ENCODE data around the gene APOBR. TPM values are rescaled to one million over a fixed set of nuclear protein-coding genes. Genes with fewer than 3 reads are reported as not detected.
"Not testable (repeated sequence)": the region's sequence is repeated elsewhere in the genome, so short reads cannot be mapped to it uniquely, and the experiment has no call there.

APOBR gene
- 10 to 100 TPM; 49.8 to 96.0 TPM for total RNA-seq
- long read RNA-seq, partial matches to known transcripts = 93 of 100 reads
- long read RNA-seq, other reads (novel, unspliced or antisense) = 7 of 100 reads

- DNase-seq (peak; percentile 73 to 78), ATAC-seq (peak; percentile 51)
- intact Hi-C loops (cut with DNase I, micrococcal nuclease) = no loop called here
These were observed at the start of gene APOBR for GRCh38 chr16:28494121-28494851. Gene APOBR, plus strand, starts transcription at chr16:28494643. Its CDS starts 39 bp downstream, at chr16:28494682.

GRCh38 chr16:28446388-28446787 lies 48.1 kb upstream of the APOBR start:
- intact Hi-C loops (cut with DNase I, micrococcal nuclease); DNase-seq; ATAC-seq: not testable (repeated sequence)

DNA sequence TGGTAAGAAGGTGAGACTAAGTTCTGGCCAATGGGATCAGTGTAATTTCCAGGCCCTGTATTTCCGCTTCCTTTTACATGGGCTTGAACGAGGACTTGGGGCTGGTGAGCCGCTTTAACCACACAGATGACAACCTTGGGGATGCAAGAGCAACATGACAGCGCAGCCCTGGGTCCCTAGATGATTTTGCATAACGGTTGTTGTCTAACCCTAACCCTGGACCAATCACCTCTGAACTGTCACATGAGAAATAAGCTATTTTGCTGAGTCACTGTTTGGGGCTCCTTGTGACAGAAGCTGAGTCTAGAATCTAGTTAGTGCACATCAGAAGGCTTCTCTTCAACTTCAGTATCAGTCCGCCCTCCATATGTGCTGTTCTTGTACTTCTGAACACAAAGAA lies 47.4 kb upstream of the APOBR start:
- intact Hi-C loops (cut with DNase I, micrococcal nuclease); ATAC-seq; DNase-seq: not testable (repeated sequence)

- intact Hi-C loops (cut with DNase I, micrococcal nuclease) = no loop called here
- no peak for ATAC-seq
- no peak for DNase-seq
These were observed 20.7 kb upstream of the APOBR start for GRCh38 chr16:28473714-28474265.

DNA sequence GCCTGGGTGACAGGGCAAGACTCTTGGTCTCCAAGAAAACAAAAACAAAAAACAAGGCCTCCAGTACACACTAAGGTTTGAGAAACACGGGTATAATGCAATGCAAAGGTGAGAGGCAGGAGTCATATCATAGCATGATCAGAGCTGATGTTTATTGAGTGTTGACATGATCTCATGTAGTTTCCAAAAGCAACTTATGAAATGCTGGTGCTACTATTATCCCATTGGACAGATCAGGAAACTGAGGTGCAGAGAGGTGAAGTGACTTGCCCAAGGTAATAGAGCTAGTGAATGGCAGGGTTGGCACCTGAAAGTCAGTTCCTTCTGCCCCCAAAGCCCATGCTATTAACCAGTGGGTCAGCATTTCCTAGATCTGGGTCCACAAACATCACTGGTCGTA lies 19.2 kb upstream of the APOBR start:
- intact Hi-C loops (cut with DNase I, micrococcal nuclease) = no loop called here
- DNase-seq (no peak), ATAC-seq (no peak)

- intact Hi-C loops (cut with DNase I, micrococcal nuclease) = no loop called here
- DNase-seq (peak in 1 of 2 donors; percentile 20), ATAC-seq (no peak)
These were observed 17.0 kb upstream of the APOBR start for GRCh38 chr16:28477311-28477920.

- DNase-seq = peak in 1 of 2 donors; percentile 22
- intact Hi-C loops (cut with DNase I, micrococcal nuclease) = no loop called here
These were observed 15.8 kb upstream of the APOBR start for GRCh38 chr16:28478506-28479180.

GRCh38 chr16:28482026-28482425 lies 12.4 kb upstream of the APOBR start:
- ATAC-seq = no peak

More at GRCh38 chr16:28478506-28479180, 15.8 kb upstream of the APOBR start:
- ATAC-seq = no peak

DNA sequence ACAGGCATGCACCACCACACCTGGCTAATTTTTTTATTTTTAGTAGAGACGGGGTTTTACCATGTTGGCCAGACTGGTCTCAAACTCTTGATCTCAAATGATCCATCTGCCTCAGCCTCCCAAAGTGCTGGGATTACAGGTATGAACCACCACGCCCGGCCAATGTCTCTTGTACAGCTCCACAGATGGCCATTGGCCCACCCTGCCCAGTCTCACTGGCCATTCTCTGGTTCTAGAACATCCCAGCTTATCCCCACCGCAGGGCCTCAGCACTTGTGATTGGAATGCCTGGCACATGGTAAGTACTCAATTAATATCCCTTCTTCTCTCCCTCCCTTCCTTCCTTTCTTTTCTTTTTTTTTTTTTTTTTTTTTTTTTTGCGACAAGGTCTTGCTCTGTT lies 11.1 kb upstream of the APOBR start:
- peak; percentile 20 to 23 for DNase-seq
- ATAC-seq; intact Hi-C loops (cut with DNase I, micrococcal nuclease): not testable (repeated sequence)

More at GRCh38 chr16:28482026-28482425, 12.4 kb upstream of the APOBR start:
- DNase-seq = peak; percentile 20 to 28
- intact Hi-C loops (cut with DNase I, micrococcal nuclease) = no loop called here

- intact Hi-C loops (cut with DNase I, micrococcal nuclease) = no loop called here
- no peak for ATAC-seq
These were observed 8.2 kb upstream of the APOBR start for GRCh38 chr16:28486266-28486665.

GRCh38 chr16:28491230-28491969 lies 3.0 kb upstream of the APOBR start:
- intact Hi-C loops (cut with DNase I, micrococcal nuclease) = no loop called here
- ATAC-seq = peak; percentile 29
- peak; percentile 58 to 61 for DNase-seq

More at GRCh38 chr16:28486266-28486665, 8.2 kb upstream of the APOBR start:
- DNase-seq = no peak

- DNase-seq (peak; percentile 92 to 96), ATAC-seq (peak; percentile 71)
- intact Hi-C loops (cut with DNase I, micrococcal nuclease) = no loop called here
These were observed 2.4 kb upstream of the APOBR start, which contains the start of gene CLN3 for GRCh38 chr16:28491970-28492474. Gene CLN3, minus strand, starts transcription at chr16:28492074. Its CDS starts 315 bp downstream, at chr16:28491759.

- DNase-seq (no peak), ATAC-seq (no peak)
- intact Hi-C loops (cut with DNase I, micrococcal nuclease) = no loop called here
These were observed 1.9 kb upstream of the APOBR start for GRCh38 chr16:28492511-28492910.

- DNase-seq = peak; percentile 66 to 74
These were observed 803 bp downstream of the APOBR start for GRCh38 chr16:28495098-28495793.

DNA sequence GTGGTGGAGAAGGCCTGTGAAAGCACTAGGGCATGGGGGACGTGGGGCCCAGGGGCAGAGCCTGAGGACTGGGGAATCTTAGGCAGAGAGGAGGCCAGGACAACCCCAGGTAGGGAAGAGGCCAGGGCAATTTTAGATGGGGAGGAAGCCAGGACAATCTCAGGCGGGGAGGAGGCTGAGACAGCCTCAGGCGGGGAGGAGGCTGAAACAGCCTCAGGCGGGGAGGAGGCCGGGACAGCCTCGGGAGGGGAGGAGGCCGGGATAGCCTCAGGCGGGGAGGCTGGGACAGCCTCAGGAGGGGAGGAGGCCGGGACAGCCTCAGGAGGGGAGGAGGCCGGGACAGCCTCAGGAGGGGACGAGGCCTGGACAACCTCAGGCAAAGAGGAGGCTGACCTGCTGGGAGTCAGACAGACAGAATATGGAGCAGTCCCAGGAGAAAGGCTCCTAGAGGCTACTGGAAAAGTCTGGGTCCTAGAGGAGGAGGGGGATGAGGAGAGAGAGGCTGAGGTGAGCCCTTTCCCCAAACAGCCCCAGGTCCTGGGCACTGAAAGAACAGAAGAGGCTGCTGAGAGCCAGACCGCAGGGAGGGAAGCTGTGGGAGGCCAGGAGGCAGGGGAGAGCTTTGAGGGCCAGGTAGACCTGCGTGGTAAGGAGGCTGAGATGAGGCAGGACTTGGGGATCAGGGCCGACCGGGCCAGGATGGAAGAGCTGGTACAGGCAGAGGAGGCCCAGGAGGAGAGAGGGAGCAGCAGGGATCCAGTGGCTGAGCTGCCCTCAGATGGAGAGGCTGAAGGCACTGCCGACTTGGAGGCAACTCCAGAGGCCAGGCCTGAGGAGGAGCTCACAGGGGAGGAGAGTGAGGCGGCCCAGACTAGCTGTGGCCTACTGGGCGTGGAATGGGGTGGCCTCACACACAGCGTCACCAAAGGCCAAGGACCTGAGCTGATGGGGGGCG lies 1.6 kb downstream of the APOBR start:
- no peak for DNase-seq
- peak; percentile 16 for ATAC-seq
- intact Hi-C loops (cut with DNase I, micrococcal nuclease) = no loop called here

More at GRCh38 chr16:28495098-28495793, 803 bp downstream of the APOBR start:
- intact Hi-C loops (cut with DNase I, micrococcal nuclease) = no loop called here
- ATAC-seq = peak; percentile 52

- DNase-seq (no peak), ATAC-seq (no peak)
- intact Hi-C loops (cut with DNase I, micrococcal nuclease) = no loop called here
These were observed 2.4 kb downstream of the APOBR start for GRCh38 chr16:28496844-28497243.

- DNase-seq = no peak
- intact Hi-C loops (cut with DNase I, micrococcal nuclease) = no loop called here
- ATAC-seq = no peak
These were observed 2.9 kb downstream of the APOBR start for GRCh38 chr16:28497386-28497785.

All from left colon (tissue), 2 donors.